Activated naive CD8-positive, alpha-beta T cell treated with anti-CD3 and anti-CD28 coated beads, Interleukin-2, amount 10 ng/mL, durations not matched to agents 7 days and 5 days (primary cell): ENCODE data around the gene ARTN. TPM values are rescaled to one million over a fixed set of nuclear protein-coding genes. Genes with fewer than 3 reads are reported as not detected.

ENCODE experiments used
- ATAC-seq: fragments of 150-1000 bp; cut with Tn5 transposase; one replicate; pipeline ENCODE4 v1.10.0; 2021; ENCODE audit warnings: low read depth, moderate library complexity
- POLR2A ChIA-PET: fragments of 350-600 bp; sonication (Branson Sonifier 250); formaldehyde crosslinking; loops from one replicate; lab custom pipeline; 2021; ENCODE audit warnings: antibody characterized with exemption; lab: Charles Lee
- DNase-seq: peaks from one replicate; pipeline ENCODE4 v3.0.0; 2021
- H3K27ac Mint-ChIP-seq: one replicate; pipeline ENCODE4 v1.8.0; 2022; ENCODE audit warnings: mild to moderate bottlenecking, mixed read lengths
- H3K27me3 Mint-ChIP-seq: one replicate; pipeline ENCODE4 v1.8.0; 2022; ENCODE audit warnings: mild to moderate bottlenecking, moderate library complexity, mixed read lengths
- H3K36me3 Mint-ChIP-seq: one replicate; pipeline ENCODE4 v1.8.0; 2021; ENCODE audit warnings: mild to moderate bottlenecking, mixed read lengths
- H3K4me1 Mint-ChIP-seq: one replicate; pipeline ENCODE4 v1.8.0; 2021; ENCODE audit warnings: mixed read lengths
- H3K4me3 Mint-ChIP-seq: one replicate; pipeline ENCODE4 v1.8.0; 2022; ENCODE audit warnings: mild to moderate bottlenecking, moderate library complexity, mixed read lengths
- H3K9me3 Mint-ChIP-seq: one replicate; pipeline ENCODE4 v1.8.0; 2021; ENCODE audit warnings: mixed read lengths
- total RNA-seq, 2 experiments: library from RNA; stranded (reverse); gene quantifications; one replicate each; pipeline ENCODE4 v1.2.3, GENCODE V29; 2021

ARTN gene
- total RNA-seq: under 1 TPM; 0.39 to 0.71 TPM

- Mint-ChIP-seq H3K4me1 (peaks cover 10% of the 10 kb centered on the region), H3K27ac (no peak within 1 kb of the TSS), H3K9me3 (no peaks in the 10 kb centered on the region), H3K36me3 (no peaks in the 10 kb centered on the region), H3K27me3 (peaks cover 20% of the 10 kb centered on the region), H3K4me3 (peak within 1 kb of the TSS; percentile 42)
- ATAC-seq (no peak), DNase-seq (no peak)
- POLR2A ChIA-PET: interaction anchor here (0.9 to 1.8 kb wide), 3 partner anchors 15 to 170 kb away, joined by 4 to 10 read pairs (median 6); no protein-coding TSS in a partner anchor
These were observed at the start of gene ARTN for GRCh38 chr1:43933386-43934100. Gene ARTN, plus strand, starts transcription at chr1:43933801. Its CDS starts 1,856 bp downstream, at chr1:43935657.

DNA sequence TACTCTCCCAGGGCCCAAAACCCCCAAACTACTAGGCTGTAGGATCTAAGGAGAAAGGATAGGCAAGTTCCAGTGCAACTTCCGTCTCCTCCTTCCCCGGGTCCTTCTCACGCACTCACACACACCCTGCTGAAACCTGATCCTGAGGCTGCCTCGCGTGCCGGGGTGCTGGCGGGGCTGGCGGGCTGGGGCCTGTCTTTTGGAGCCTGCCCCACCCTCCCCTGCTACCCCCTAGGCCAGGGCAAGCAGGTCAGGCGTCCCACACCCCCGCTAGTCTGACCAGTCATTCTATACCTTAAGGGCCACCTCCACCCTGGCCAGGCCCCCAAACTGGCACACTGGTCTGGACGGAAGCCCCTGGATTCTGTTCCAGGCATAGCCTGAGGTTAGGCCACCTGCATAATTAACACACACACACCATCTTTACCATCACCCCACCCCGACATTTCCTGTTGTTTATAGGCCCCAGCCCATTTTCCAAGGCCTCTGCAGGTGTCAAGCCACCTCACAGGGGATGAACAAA is 48.3 kb upstream of the ARTN start:
- DNase-seq (no peak), ATAC-seq (no peak)
- POLR2A ChIA-PET: no interaction called here
- Mint-ChIP-seq H3K4me3 (no peak overlapping the region), H3K36me3 (peaks cover 5% of the 10 kb centered on the region), H3K27me3 (no peaks in the 10 kb centered on the region), H3K27ac (no peak overlapping the region), H3K9me3 (no peaks in the 10 kb centered on the region), H3K4me1 (no peaks in the 10 kb centered on the region)

- POLR2A ChIA-PET: no interaction called here
- Mint-ChIP-seq H3K36me3 (peaks cover 3% of the 10 kb centered on the region), H3K27me3 (no peaks in the 10 kb centered on the region), H3K4me1 (no peaks in the 10 kb centered on the region), H3K27ac (no peak overlapping the region), H3K4me3 (no peak overlapping the region), H3K9me3 (no peaks in the 10 kb centered on the region)
- ATAC-seq (no peak), DNase-seq (no peak)
These were observed 45.9 kb upstream of the ARTN start for GRCh38 chr1:43887748-43888147.

- POLR2A ChIA-PET: no interaction called here
- no peak overlapping the region for H3K27ac Mint-ChIP-seq
- no peak for DNase-seq
- peaks cover 4% of the 10 kb centered on the region for H3K4me1 Mint-ChIP-seq
- H3K27me3 Mint-ChIP-seq: no peaks in the 10 kb centered on the region
- H3K36me3 Mint-ChIP-seq: peaks cover 7% of the 10 kb centered on the region
- ATAC-seq: no peak
- no peak overlapping the region for H3K4me3 Mint-ChIP-seq
- no peaks in the 10 kb centered on the region for H3K9me3 Mint-ChIP-seq
These were observed 42.8 kb upstream of the ARTN start for GRCh38 chr1:43890815-43891214.

GRCh38 chr1:43893006-43893405 is 40.6 kb upstream of the ARTN start:
- H3K27ac Mint-ChIP-seq: no peak overlapping the region
- peaks cover 7% of the 10 kb centered on the region for H3K36me3 Mint-ChIP-seq
- H3K9me3 Mint-ChIP-seq: no peaks in the 10 kb centered on the region
- POLR2A ChIA-PET: interaction anchor here (0.6 kb wide), 1 partner anchor 27 kb away, joined by 3 read pairs; no protein-coding TSS in a partner anchor
- H3K4me1 Mint-ChIP-seq: peaks cover 7% of the 10 kb centered on the region
- H3K27me3 Mint-ChIP-seq: no peaks in the 10 kb centered on the region
- no peak for DNase-seq
- H3K4me3 Mint-ChIP-seq: no peak overlapping the region
- ATAC-seq: no peak

DNA sequence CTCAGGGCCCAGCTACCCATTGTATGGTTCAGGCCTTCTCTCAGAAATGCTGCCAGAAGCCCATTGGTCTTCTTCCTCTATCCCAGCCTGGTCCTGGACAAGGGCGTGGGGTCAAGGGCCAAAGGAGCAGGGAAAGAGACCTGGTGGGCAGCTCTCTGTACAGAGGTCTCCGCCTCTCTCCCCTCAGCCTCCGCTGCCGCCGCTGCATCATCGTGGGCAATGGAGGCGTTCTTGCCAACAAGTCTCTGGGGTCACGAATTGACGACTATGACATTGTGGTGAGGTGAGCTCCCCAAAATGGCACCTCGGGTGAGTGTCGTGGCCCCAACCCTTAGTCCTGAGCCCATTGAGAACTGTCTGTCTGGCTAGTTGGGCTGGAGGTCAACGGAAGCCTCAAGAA is 34.6 kb upstream of the ARTN start:
- Mint-ChIP-seq H3K4me3 (no peak overlapping the region), H3K36me3 (peaks cover 7% of the 10 kb centered on the region), H3K4me1 (peaks cover 5% of the 10 kb centered on the region), H3K27ac (no peak overlapping the region), H3K9me3 (no peaks in the 10 kb centered on the region), H3K27me3 (no peaks in the 10 kb centered on the region)
- DNase-seq (no peak), ATAC-seq (no peak)
- POLR2A ChIA-PET: no interaction called here

DNA sequence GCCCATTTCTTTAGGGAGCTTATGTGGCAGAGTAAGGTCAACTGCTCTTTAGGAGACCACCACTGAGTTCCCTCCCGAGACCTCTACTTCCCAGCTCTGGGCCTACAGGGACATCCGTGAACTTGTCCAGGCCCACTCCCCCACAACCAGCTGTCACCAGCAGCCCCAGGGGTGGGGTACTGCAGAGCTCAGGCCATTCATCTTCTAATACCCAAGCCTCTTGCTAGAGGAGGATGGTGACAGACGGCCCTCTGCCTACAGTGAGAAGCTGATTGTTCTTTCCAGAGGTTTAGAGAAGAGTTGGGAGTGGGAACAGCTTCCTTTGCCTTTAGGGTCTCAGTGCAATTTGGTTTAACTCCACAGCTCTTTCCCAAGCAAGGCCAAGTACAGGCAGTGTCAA is 33.2 kb upstream of the ARTN start:
- H3K9me3 Mint-ChIP-seq: no peaks in the 10 kb centered on the region
- no peak for DNase-seq
- H3K27ac Mint-ChIP-seq: no peak overlapping the region
- no peaks in the 10 kb centered on the region for H3K27me3 Mint-ChIP-seq
- no peaks in the 10 kb centered on the region for H3K36me3 Mint-ChIP-seq
- ATAC-seq: no peak
- H3K4me3 Mint-ChIP-seq: no peak overlapping the region
- H3K4me1 Mint-ChIP-seq: peaks cover 5% of the 10 kb centered on the region
- POLR2A ChIA-PET: no interaction called here

DNA sequence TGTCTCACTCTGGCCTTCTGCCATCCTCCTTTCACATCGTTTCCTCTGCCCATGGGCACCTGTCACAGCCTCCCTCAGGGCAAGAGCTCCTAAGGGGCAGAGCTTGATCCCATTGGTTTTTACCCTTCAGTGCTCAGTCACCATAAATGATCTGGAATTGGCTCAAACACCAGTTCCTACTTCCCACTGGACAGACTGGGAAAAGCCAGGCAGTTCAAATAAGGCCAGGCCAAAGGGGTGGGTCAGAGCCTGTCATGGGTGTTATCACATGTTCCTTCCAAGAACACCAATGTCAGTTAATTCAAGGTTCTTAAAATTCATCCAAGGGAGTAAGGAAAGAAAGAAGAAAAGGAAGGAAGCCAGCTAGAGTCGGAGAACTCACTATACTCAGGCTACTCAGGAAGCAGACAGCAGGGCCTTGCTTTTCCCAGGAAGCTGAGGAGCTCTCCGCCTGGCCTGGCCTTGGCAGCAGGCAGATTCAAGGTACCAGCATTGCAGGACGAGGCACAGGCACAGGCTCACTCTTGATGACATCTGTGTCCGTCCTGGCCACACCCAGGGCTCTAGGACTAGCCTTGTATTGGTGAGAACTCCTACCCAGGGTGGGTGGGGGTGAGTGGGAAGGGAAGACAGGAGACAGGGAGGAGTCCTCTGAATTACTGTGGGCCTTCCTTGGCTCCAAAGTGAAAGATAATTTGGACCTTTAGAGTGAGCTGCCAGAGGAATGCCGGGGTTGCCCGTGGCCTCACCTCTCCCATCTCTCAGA is 32.2 kb upstream of the ARTN start:
- ATAC-seq (no peak), DNase-seq (no peak)
- Mint-ChIP-seq H3K9me3 (no peaks in the 10 kb centered on the region), H3K36me3 (no peaks in the 10 kb centered on the region), H3K4me1 (peaks cover 5% of the 10 kb centered on the region), H3K4me3 (no peak overlapping the region), H3K27me3 (no peaks in the 10 kb centered on the region), H3K27ac (peak overlapping the region; percentile 9)
- POLR2A ChIA-PET: no interaction called here

DNA sequence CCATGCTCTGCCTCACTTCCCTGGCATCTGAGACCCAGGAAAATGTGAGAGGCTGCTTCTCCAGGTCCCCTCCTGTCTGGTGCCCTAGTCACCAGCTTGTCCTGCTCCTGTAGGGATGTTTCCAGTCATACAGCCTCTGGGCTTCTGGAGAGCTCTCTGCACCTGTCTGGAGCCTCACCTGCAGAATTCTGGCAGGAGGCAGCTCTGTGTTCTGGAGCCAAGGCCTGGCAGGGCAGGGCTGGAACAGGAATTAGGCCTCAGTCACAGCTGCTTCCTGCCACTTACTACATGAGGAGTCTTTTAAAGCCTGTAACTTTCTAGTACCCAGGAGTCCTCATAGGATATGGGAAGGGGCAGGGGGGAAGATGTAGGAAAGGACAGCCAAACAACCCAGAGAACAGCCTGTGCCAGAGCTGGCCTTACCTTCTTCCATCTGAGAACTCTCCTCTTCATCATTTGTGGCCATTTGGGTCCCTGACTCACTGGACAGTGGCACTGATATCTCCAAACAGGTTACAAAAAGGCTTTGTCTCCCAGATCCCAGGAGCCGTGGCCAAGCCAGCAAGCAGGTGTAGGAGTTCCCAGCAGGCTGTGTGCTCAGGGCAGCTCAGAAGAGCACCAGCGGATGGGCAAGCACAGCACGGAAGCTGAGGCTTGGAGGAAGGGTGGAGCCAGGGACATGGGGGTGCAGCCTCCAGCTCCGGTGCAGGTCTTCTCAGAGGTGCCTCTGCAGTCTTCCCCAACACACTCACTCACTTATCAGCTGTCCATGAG is 31.4 kb upstream of the ARTN start:
- POLR2A ChIA-PET: no interaction called here
- peaks cover 7% of the 10 kb centered on the region for H3K4me1 Mint-ChIP-seq
- H3K4me3 Mint-ChIP-seq: no peak overlapping the region
- no peaks in the 10 kb centered on the region for H3K27me3 Mint-ChIP-seq
- no peak for ATAC-seq
- no peaks in the 10 kb centered on the region for H3K36me3 Mint-ChIP-seq
- no peak for DNase-seq
- H3K9me3 Mint-ChIP-seq: no peaks in the 10 kb centered on the region
- H3K27ac Mint-ChIP-seq: no peak overlapping the region

DNA sequence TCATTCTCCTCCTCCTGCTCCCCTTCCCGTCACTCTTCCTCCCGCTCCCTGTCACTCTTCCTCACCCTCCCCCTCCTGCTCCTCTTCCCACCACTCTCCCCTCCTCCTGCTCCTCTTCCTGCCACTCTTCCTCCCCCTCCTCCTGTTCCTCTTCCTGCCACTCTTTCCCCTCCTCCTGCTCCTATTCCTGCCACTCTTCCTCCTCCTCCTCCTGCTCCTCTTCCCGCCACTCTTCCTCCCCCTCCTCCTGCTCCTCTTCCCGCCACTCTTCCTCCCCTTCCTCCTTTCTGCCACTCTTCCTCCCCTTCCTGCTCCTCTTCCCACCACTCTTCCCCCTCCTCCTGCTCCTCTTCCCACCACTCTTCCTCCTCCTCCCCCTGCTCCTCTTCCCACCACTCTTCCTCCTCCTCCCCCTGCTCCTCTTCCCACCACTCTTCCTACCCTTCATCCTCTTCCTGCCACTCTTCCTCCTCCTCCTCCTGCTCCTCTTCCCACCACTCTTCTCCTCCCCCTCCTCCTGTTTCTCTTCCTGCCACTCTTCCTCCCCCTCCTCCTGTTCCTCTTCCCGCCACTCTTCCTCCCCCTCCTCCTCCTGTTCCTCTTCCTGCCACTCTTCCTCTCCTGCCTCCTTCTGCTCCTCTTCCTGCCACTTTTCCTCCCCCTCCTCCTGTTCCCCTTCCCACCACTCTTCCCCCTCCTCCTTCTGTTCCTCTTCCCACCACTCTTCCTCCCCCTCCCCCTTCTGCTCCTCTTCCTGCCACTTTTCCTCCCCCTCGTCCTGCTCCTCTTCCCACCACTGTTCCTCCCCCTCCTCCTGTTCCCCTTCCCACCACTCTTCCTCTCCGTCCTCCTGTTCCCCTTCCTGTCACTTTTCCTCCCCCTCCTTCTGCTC is 28.7 kb upstream of the ARTN start:
- Mint-ChIP-seq H3K4me3 (no peak overlapping the region), H3K27ac (no peak overlapping the region), H3K36me3 (no peaks in the 10 kb centered on the region), H3K9me3 (no peaks in the 10 kb centered on the region), H3K4me1 (peaks cover 2% of the 10 kb centered on the region), H3K27me3 (no peaks in the 10 kb centered on the region)
- POLR2A ChIA-PET: no interaction called here
- ATAC-seq (no peak), DNase-seq (no peak)

- POLR2A ChIA-PET: no interaction called here
- no peaks in the 10 kb centered on the region for H3K9me3 Mint-ChIP-seq
- no peak overlapping the region for H3K4me3 Mint-ChIP-seq
- peaks cover 2% of the 10 kb centered on the region for H3K4me1 Mint-ChIP-seq
- H3K27ac Mint-ChIP-seq: no peak overlapping the region
- no peaks in the 10 kb centered on the region for H3K36me3 Mint-ChIP-seq
- no peaks in the 10 kb centered on the region for H3K27me3 Mint-ChIP-seq
- ATAC-seq (no peak), DNase-seq (no peak)
These were observed 25.4 kb upstream of the ARTN start for GRCh38 chr1:43908226-43908625.

DNA sequence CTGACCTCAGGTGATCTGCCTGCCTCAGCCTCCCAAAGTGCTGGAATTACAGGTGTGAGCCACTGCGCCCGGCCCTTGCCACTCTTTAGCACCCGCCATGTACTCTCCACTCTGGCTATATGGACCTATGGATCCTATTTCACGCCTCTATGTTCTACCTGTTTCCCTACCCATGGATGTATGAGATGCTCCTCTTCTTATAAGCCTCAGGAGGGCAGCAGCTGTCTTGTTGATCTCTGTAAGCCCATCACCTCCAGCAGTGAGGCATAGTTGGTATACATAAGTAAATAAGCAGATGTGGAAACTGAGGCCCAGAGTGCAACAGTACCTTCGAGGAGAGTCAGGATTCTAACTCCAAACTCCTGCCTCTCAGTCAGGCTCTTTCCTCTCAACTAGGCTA is 24.7 kb upstream of the ARTN start:
- Mint-ChIP-seq H3K27me3 (no peaks in the 10 kb centered on the region), H3K27ac (no peak overlapping the region), H3K4me3 (no peak overlapping the region), H3K4me1 (peaks cover 2% of the 10 kb centered on the region), H3K9me3 (no peaks in the 10 kb centered on the region), H3K36me3 (no peaks in the 10 kb centered on the region)
- POLR2A ChIA-PET: no interaction called here
- DNase-seq (no peak), ATAC-seq (no peak)
